HG03354 (cell line): Measurements from ENCODE around the gene PDCD7.
"Not testable (repeated sequence)": the region's sequence is repeated elsewhere in the genome, so short reads cannot be mapped to it uniquely, and the experiment has no call there.

Experiments
- ATAC-seq: cut with Tn5 transposase; IDR thresholded peaks from one replicate; pipeline ENCODE4 v1.9.1; 2021; ENCODE audit warnings: mild to moderate bottlenecking; ENCODE audit not compliant: unreplicated experiment, poor library complexity, severe bottlenecking

The PDCD7 gene

GRCh38 chr15:65093793-65094170 lies 39.8 kb downstream of the PDCD7 start:
- not testable (repeated sequence) for ATAC-seq

- no peak for ATAC-seq
These were observed 40.5 kb downstream of the PDCD7 start for GRCh38 chr15:65092911-65093792.

DNA sequence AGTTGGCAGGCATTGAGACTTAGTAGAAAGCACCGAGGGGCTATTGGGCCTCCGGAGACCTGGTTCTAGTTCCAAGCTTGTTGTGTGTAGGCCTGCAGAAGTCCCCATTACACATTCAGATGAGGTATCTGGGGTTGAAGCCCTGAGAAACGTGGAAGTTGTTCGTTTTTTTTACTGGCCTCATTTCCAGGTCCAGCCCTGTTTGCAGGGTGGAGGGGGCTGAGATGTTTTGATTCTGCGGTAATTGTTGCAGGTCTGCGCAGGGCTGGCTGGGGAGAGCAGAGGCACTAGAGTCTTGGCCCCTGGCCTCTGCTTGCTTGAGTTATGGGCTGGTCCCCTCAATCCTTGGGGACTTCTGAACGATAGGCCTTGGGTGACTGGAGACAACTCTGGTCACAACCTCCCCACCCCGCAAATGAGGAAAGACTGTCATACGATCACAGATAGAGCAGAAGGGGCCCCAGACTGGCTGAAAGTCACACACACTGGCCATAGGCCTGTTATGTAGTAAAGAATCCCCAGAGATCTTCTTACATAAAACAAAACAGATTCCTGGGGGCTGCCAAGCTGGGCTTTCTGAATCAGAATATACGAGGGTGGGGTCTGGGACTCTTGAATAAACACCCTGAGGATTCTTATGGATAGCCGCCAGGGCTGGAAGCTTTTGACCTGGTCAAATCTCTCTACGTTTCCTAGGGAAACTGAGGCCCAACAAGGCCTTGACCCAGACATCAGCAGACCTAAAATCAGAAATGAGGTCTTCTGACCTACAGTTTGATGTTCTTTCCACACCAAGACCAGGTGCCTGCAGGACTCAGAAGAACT lies 41.5 kb downstream of the PDCD7 start:
- ATAC-seq = no peak

DNA sequence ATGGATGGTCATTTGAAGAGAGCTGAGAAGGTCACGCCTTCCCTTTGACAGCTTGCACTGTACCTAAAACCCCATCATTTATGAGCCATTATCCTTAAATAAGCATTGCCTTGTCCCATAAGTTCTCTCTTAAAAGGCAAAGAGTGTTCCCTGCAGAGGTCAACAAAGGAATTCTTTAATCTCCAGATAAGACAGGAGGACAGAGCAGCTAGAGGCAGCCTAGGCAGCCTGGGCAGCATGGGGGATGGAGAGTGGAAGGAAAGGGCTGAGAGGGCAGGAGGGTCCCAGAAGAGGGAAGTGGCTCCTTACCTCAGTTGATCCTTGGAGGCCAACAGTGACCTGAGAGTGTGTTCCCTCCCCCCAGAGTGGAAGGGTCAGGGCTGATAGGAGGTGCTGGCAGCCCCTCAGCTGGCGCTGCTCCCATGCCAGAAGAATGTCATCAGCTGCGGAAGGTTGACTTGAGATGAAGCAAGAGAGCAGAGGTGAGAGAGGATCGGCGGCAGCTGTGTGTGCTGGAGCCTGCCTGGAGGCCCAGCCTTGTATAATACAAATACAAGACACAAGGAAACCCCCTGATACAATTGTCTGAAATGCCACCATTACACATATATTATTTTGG lies 44.3 kb downstream of the PDCD7 start:
- no peak for ATAC-seq

- no peak for ATAC-seq
These were observed 45.0 kb downstream of the PDCD7 start for GRCh38 chr15:65088643-65089021.

DNA sequence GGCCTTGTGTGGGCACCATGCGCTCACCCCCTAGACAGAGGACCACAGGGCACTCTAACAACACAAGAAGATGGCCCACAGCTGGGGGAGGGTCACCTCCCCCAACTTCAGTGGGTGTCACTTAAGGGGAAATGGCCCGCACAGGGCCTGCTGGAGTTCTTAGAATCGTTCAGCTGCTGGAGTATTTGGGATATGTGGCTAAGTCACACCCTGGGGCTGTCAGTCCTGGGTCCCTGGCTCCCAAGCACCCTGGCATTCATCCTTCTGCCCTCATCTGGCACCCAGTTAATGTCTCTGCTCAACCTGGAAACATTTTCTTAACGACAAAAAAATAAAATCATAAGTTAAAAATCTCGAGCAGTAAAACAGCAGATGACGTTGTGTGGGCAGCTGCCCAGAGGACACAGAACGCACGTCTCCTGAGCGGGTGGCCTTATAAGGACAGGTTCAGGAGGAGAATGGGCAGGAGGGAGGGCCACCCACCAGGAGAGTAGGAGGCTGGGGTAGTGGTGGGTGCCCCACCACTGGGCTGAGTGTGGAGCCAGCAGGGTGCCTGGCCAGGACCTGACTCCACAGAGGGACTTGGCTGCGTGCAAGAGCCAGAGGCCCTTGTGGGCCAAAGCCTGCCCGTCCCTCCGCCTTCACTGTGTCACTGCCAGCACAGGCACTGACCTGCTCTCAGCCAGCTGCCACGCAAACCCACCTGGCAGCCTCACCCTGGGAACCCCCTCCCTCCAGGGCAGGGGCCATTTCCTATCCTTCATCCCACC lies 45.5 kb downstream of the PDCD7 start:
- ATAC-seq = no peak

DNA sequence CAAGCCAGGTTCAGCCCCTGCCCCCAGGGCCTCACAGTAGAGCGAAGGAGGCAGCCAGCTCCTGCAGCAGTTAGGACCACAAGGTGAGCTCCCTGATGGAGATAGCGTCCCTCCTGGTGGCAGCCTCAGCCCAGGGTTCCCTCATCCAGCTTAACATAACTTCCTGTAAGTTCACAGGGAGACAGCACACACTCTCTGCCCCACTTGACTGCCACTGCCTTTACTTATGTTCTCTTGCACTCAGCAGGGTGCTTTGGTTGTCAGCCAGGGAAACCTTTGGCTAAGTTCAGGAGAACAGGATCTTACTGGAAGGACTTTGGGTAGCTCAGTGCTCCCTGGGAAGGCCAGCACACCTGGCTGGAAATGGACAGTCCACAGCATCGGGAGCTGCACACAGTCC lies 46.2 kb downstream of the PDCD7 start:
- ATAC-seq = no peak

DNA sequence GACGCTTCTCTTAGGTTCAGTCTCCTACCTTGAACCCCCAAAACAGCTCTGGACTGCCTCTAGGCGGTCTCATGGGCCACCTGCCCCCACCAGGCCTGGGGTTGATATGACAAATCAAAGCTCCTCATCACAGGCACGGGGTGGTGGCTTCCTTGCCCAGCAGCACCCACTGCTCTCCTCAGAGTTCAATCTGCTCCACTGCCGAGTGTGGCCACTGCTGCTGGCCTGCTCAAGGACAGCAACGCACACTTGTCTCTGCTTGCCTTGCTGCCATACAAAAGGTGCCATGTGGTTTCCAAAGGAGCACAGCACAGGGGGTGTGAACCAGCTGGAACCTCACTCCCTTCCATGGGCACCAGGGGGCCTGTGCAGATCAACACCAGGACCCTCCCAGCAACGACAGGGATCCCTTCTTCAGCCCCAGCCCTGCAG lies 46.9 kb downstream of the PDCD7 start:
- ATAC-seq = no peak

DNA sequence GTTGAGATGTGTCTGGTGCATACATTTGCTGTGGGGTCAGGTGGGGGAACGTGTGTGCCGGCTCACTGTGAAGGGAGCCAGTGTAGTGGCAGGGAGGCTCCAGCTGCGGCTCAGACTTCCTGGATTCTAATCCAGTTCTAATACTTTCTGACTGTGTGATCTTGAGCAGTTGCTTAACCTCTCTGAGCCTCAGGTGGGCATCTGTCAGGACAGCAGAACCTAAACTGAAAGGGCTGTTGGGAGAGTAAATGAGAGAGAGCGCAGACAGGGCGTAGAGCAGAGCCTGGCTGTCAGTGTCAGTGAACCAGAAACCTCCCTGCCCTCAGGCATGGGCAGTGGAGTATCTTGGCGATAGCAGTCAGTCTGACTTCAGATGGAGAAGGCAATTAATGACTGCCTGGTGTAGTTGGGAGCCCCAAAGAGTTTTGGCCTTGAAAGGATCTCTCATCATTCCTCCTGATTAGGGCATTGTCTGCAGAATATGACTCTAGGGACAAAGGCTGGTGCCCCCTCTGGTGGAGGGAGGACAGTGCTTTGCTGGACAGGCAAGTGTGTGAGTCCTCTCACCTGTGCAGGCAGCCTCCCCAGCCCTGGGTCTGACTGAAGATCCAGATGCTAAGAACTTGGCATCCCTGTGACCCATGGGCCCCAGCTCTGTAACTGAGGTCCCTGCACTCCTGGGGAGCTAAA lies 47.5 kb downstream of the PDCD7 start:
- ATAC-seq = no peak

DNA sequence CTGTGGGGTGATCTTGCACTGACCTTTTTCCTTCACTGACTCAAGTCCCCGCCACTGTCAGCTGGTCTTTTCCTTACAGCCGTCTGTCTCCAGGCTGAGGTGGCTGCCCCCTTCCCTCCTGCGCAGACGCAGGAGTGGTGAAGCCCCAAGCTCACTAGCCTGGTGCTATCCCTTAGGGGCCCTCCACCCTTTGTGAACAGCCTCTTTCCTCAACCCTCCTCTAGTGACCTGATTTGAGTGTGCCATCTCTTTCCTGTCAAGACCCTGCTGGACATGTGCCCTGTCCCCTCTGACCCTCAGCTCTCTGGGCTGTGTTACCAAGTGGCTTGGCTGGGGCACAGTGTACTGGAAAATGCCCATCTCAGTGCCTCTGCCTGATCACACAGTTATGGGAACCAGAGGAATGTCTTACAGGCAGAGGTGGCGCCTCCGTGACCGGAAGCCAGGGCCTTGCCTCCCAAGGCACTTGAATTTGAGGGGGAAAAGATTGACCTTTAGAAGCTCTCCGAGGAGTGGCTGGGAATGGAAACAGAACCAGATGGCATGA lies 48.3 kb downstream of the PDCD7 start:
- ATAC-seq = no peak

DNA sequence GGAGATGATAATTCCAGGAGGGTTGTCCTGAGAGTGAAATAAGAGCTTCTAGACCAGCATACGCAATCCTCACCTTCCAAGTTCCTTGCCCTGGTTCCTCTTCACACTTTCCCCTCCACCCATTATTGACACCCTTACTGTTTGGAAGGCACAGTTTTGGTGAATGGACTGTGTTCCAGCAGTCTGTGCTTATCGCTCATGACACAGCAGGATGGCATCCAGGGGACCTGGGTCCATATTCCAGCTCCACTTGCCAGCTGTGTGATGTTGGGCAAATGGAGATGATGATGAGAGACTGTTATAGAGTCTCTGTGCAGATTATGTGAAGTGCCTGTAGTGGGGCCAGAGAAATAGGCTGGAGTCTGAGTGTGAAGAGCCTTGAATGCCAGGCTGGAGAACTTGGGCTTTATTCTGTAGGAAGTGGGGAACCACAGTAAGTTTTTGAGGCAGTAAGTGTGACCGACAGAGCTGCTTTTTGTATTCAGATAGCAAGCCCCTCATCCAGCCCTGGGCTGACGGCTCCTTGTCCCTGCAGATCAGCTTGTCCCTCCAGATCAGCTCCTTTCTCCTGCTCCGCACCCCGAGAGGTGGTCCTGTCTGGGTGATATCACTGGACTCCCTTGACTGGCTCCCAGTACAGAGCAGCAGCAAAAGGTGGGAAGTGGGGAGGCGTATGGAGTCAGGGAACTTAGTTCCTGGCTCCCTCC lies 49.0 kb downstream of the PDCD7 start:
- no peak for ATAC-seq

- ATAC-seq = no peak
These were observed 50.3 kb downstream of the PDCD7 start for GRCh38 chr15:65083262-65083701.

GRCh38 chr15:65082303-65082953 lies 51.2 kb downstream of the PDCD7 start:
- ATAC-seq = no peak

DNA sequence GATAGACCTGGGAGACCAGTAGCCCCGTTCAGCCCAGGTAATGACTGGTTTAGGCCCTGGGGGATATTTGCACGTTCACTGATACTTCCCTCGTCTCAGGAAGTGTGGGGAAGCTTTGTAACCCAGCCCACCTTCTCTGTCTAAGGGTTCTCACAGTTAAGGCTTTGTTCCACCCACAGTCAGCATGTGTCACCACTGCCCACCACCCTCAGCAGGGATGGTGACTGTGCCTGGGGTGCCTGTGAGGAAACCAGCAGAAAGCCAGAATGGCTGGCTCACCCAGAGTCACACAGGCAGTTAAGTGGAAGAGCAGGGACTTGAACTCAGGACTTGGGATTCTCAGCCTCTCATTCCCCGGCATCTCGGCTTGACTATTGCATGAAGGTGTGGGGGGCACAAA lies 51.9 kb downstream of the PDCD7 start:
- no peak for ATAC-seq

DNA sequence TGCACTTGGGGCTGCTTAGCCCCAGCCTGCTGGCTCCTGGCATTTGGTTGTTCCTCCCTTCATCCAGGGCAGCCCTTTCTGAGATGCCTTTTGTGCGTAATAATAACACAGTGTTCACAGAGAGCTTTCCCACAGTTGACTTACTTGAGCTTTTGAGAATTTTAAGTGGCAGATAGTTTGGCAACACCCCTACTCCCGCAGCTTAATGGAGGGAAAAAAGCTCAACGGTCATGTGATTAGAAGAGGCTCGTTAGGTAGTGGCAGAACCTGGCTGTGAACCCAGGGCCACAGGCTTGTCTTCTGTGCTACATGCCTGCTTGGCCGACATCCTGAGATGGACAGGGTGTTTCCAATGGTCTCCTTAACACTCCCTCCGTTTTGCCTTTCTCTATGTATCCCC lies 52.3 kb downstream of the PDCD7 start:
- no peak for ATAC-seq

GRCh38 chr15:65079580-65079979 lies 54.0 kb downstream of the PDCD7 start:
- no peak for ATAC-seq

DNA sequence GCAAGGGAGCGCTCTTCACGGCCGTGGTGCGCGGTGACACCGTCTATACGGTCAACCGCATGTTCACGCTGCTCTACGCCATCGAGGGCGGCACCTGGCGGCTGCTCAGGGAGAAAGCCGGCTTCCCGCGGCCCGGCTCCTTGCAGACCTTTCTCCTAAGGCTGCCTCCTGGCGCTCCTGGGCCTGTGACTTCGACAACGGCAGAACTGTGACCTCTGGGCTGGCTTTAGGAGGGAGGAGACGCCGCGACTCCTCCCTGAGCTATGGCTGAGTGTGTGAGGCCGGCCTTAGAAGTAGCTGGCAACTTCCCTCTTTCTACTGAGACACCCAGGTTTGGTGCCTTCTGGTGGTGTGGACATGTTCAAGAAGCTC lies 55.6 kb downstream of the PDCD7 start:
- no peak for ATAC-seq
